Measurements from ENCODE around the gene ARSA.

DNA sequence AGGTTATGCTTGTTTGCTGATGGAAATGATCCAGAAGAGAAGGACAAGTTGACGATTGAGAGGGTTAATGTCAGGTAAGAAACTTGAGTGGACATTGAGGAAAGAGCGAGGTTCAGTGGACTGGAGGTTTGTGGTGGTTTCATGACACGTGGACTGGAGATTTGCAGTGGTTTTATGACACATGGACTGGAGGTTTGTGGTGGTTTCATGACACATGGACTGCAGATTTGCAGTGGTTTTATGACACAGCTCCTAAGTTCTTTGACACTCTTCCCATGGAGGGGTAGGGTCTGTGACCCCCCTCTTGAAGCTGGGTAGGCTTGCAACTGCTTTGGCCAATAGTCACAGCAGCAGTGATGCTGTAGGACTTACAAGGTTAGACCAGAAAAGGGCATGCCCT, 32.8 kb downstream of the ARSA start:
- no peak for TF ChIP-seq YY1 (IDR thresholded peaks at IDR 0.05; ENCODE audit: insufficient read depth, insufficient read length)
- TF ChIP-seq ZNF274 (IDR thresholded peaks at IDR 0.05; ENCODE audit: low read depth, low read length), result no peak
- no peak for TF ChIP-seq SUZ12 (IDR thresholded peaks at IDR 0.05; ENCODE audit: extremely low read depth, insufficient read depth, insufficient read length)
